Bronchial epithelial cell (primary cell): ENCODE data around the gene SUSD1. TPM values are rescaled to one million over a fixed set of nuclear protein-coding genes. Genes with fewer than 3 reads are reported as not detected.

Experiments
- DNase-seq: peaks from one replicate; pipeline ENCODE4 v3.0.0-alpha.2; 2010; ENCODE audit warnings: low read depth
- FAIRE-seq: peaks from 2 replicates; lab custom pipeline; 2011; peaks lifted over from hg19 to GRCh38; lab: Jason Lieb, UNC
- H3K27me3 ChIP-seq: 2 replicates; pipeline ENCODE4 v1.5.1; 2011; ENCODE audit warnings: low read length; ENCODE audit not compliant: control insufficient read depth, insufficient read depth
- H3K36me3 ChIP-seq: 2 replicates; pipeline ENCODE4 v1.5.1; 2011; ENCODE audit warnings: low read length; ENCODE audit not compliant: control insufficient read depth, insufficient read depth
- H3K4me3 ChIP-seq: 2 replicates; pipeline ENCODE4 v1.5.1; 2011; ENCODE audit warnings: mild to moderate bottlenecking, low read depth, low read length, control low read depth
- CTCF ChIP-seq: IDR thresholded peaks from 2 replicates; pipeline ENCODE4 v1.5.1; 2011; ENCODE audit warnings: mild to moderate bottlenecking, moderate library complexity, low read length, control low read depth, inconsistent platforms; ENCODE audit not compliant: insufficient read depth, severe bottlenecking
- total RNA-seq: library from RNA; depleted of rRNA; stranded (reverse); fragments of >200 nt; gene quantifications from 2 replicates; pipeline ENCODE4 v1.2.1, GENCODE V29; 2014

SUSD1 gene
- total RNA-seq, 1 donor from 2014 or later, result 9.0 TPM

- no peaks in the 10 kb centered on the region for H3K36me3 ChIP-seq
- H3K27me3 ChIP-seq, result no peaks in the 10 kb centered on the region
- no peak for DNase-seq
- no peak for TF ChIP-seq CTCF
- H3K4me3 ChIP-seq, result no peak overlapping the region
- FAIRE-seq, result no peak
These were observed 137.6 kb downstream of the SUSD1 start for GRCh38 chr9:112037281-112038016.

GRCh38 chr9:112035166-112035826 is 139.8 kb downstream of the SUSD1 start:
- TF ChIP-seq CTCF, result no peak
- no peak for DNase-seq
- H3K36me3 ChIP-seq, result no peaks in the 10 kb centered on the region
- H3K27me3 ChIP-seq, result no peaks in the 10 kb centered on the region
- no peak for FAIRE-seq
- H3K4me3 ChIP-seq, result no peak overlapping the region

- Histone ChIP-seq H3K27me3 (no peaks in the 10 kb centered on the region), H3K4me3 (no peak overlapping the region), H3K36me3 (no peaks in the 10 kb centered on the region)
- FAIRE-seq (no peak), DNase-seq (no peak)
- TF ChIP-seq CTCF, result no peak
These were observed 140.9 kb downstream of the SUSD1 start for GRCh38 chr9:112034216-112034611.

- Histone ChIP-seq H3K36me3 (no peaks in the 10 kb centered on the region), H3K4me3 (no peak overlapping the region), H3K27me3 (no peaks in the 10 kb centered on the region)
- no peak for TF ChIP-seq CTCF
- no peak for DNase-seq
- FAIRE-seq, result no peak
These were observed 141.6 kb downstream of the SUSD1 start for GRCh38 chr9:112033237-112034215.

GRCh38 chr9:112032743-112033142 is 142.4 kb downstream of the SUSD1 start:
- no peak for FAIRE-seq
- Histone ChIP-seq H3K4me3 (no peak overlapping the region), H3K27me3 (no peaks in the 10 kb centered on the region), H3K36me3 (no peaks in the 10 kb centered on the region)
- no peak for DNase-seq
- no peak for TF ChIP-seq CTCF
